GM10248 (cell line): ENCODE measurements around the gene PLB1.

Experiments
- CTCF ChIA-PET: fragments of 300-600 bp; sonication (Branson Sonifier 250); formaldehyde crosslinking; extraction: SDS; loops from one replicate; lab custom pipeline; 2021; ENCODE audit warnings: antibody characterized with exemption; lab: Yijun Ruan, JAX
- POLR2A ChIA-PET: fragments of 350-650 bp; sonication (Branson Sonifier 250); formaldehyde crosslinking; extraction: SDS; loops from one replicate; lab custom pipeline; 2020; ENCODE audit warnings: antibody characterized with exemption; lab: Yijun Ruan, JAX
- DNase-seq: peaks from one replicate; pipeline ENCODE4 v3.0.0; 2012; ENCODE audit errors: extremely low spot score
- CTCF ChIP-seq: IDR thresholded peaks from 2 replicates; pipeline ENCODE4 v1.5.1; 2012; ENCODE audit warnings: mild to moderate bottlenecking, low read depth; ENCODE audit errors: extremely low read depth, missing control alignments, control extremely low read depth

Gene PLB1

GRCh38 chr2:28454016-28454930 is 41.6 kb upstream of the PLB1 start:
- ChIA-PET POLR2A (no interaction called here), CTCF (interaction anchor here (0.8 to 3.0 kb wide), 7 partner anchors 13 to 750 kb away, joined by 3 to 17 read pairs (median 5); no protein-coding TSS in a partner anchor)
- no peak for DNase-seq
- TF ChIP-seq CTCF = no peak

GRCh38 chr2:28457237-28457636 is 38.6 kb upstream of the PLB1 start:
- no peak for TF ChIP-seq CTCF
- no peak for DNase-seq
- ChIA-PET POLR2A (no interaction called here), CTCF (no interaction called here)

GRCh38 chr2:28461056-28461455 is 34.8 kb upstream of the PLB1 start:
- TF ChIP-seq CTCF = no peak
- CTCF ChIA-PET = interaction anchor here (1.0 to 1.5 kb wide), 2 partner anchors 11 to 12 kb away, joined by 3 read pairs; no protein-coding TSS in a partner anchor
- DNase-seq = no peak
- POLR2A ChIA-PET = no interaction called here

GRCh38 chr2:28462122-28462521 is 33.7 kb upstream of the PLB1 start:
- no peak for TF ChIP-seq CTCF
- ChIA-PET CTCF (no interaction called here), POLR2A (no interaction called here)
- no peak for DNase-seq

GRCh38 chr2:28463211-28463816 is 32.5 kb upstream of the PLB1 start:
- ChIA-PET CTCF (interaction anchor here (1.2 kb wide), 1 partner anchor 10 kb away, joined by 4 read pairs; no protein-coding TSS in a partner anchor), POLR2A (no interaction called here)
- DNase-seq = no peak
- no peak for TF ChIP-seq CTCF

- DNase-seq = no peak
- TF ChIP-seq CTCF = no peak
- CTCF ChIA-PET = interaction anchor here (1.2 kb wide), 1 partner anchor 11 kb away, joined by 4 read pairs; no protein-coding TSS in a partner anchor
Observed at GRCh38 chr2:28463893-28464292, 32.0 kb upstream of the PLB1 start.

More at GRCh38 chr2:28463893-28464292, 32.0 kb upstream of the PLB1 start:
- POLR2A ChIA-PET = no interaction called here
